H1 (cell line): ENCODE measurements around the gene BCL11A.

Experiments
- ASH2L ChIP-seq: fragments of 200-600, 300-600 bp; sonication (generic); IDR thresholded peaks from one replicate; pipeline ENCODE4 v1.7.1; 2017; ENCODE audit warnings: low read length
- ATF2 ChIP-seq: IDR thresholded peaks from 2 replicates; pipeline ENCODE4 v1.6.1; 2012; ENCODE audit warnings: low read length, inconsistent platforms
- CREB1 ChIP-seq: IDR thresholded peaks from 2 replicates; pipeline ENCODE4 v1.6.1; 2012; ENCODE audit warnings: inconsistent platforms
- EZH2 ChIP-seq: fragments of 200-600 bp; sonication (generic); IDR thresholded peaks from 2 replicates; pipeline ENCODE4 v1.7.1; 2012; ENCODE audit warnings: low read depth, mild to moderate bottlenecking, moderate library complexity, low read length, inconsistent platforms; ENCODE audit not compliant: severe bottlenecking
- POLR2AphosphoS5 ChIP-seq: IDR thresholded peaks from 2 replicates; pipeline ENCODE4 v1.6.1; 2011; ENCODE audit warnings: low read depth, low read length
- SIRT6 ChIP-seq: IDR thresholded peaks from one replicate; pipeline ENCODE4 v1.7.1; 2012; ENCODE audit warnings: low read length, inconsistent platforms
- SRF ChIP-seq: IDR thresholded peaks from 2 replicates; pipeline ENCODE4 v1.6.1; 2011; ENCODE audit warnings: mild to moderate bottlenecking, low read depth, low read length, moderate library complexity
- YY1 ChIP-seq: IDR thresholded peaks from 2 replicates; pipeline ENCODE4 v1.6.1; 2011; ENCODE audit warnings: low read depth, mild to moderate bottlenecking, low read length
- TF ChIP-seq, protein P1 (sequence below), 3 experiments: IDR thresholded peaks; 1 replicate in 2 of 3; 2 replicates in 1 of 3; pipeline versions ENCODE4 v1.5.1 to v1.6.1; 2011; ENCODE audit warnings: low read length in 3 of 3, mild to moderate bottlenecking in 3 of 3, inconsistent platforms in 2 of 3, low read depth in 1 of 3, moderate library complexity in 1 of 3; ENCODE audit not compliant: insufficient read depth in 1 of 3; ENCODE audit errors: control extremely low read depth in 1 of 3

DNA sequence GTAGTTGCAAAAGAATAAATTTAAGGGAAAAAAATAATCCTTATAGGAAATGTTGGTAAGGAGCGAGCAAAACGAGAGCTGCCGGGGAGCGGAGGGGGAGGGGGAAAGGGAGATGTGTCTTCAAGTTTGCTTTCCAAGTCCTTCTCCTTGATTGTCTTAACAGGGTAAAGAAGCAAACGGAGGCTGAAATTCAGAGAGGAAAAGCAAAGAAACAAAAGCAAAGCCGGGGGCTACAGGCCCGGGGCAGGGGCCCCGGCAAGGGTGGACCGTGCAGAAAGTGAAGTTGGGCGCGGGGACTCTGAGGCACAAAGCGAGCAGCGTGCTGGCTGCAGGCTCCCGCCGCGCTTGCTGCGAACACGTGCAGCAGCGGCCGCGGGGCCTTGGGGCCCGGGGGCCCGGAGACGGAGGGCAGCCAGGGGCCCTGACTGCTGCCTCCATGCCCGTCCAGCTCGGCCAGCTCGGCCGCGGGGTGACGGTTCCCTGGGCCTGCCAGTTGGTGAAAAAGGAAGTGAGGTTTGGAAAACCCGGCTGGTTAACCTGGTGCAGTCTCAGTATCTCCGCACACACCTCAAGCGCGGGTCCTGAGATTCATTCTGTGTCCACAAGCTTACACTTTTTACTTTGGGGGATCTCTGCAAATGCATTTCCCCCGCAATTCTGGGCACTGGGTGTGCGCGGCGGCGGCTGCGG lies 4.1 kb downstream of the BCL11A start:
- no peak for TF ChIP-seq SIRT6
- TF ChIP-seq EZH2: no peak
- no peak for TF ChIP-seq ATF2
- peak; percentile 39 for TF ChIP-seq POLR2AphosphoS5
- TF ChIP-seq ASH2L: peak; percentile 56
- TF ChIP-seq, protein P1, sequence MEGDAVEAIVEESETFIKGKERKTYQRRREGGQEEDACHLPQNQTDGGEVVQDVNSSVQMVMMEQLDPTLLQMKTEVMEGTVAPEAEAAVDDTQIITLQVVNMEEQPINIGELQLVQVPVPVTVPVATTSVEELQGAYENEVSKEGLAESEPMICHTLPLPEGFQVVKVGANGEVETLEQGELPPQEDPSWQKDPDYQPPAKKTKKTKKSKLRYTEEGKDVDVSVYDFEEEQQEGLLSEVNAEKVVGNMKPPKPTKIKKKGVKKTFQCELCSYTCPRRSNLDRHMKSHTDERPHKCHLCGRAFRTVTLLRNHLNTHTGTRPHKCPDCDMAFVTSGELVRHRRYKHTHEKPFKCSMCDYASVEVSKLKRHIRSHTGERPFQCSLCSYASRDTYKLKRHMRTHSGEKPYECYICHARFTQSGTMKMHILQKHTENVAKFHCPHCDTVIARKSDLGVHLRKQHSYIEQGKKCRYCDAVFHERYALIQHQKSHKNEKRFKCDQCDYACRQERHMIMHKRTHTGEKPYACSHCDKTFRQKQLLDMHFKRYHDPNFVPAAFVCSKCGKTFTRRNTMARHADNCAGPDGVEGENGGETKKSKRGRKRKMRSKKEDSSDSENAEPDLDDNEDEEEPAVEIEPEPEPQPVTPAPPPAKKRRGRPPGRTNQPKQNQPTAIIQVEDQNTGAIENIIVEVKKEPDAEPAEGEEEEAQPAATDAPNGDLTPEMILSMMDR (IDR thresholded peaks at IDR 0.05; ENCODE audit: control extremely low read depth in 1 of 3, insufficient read depth in 1 of 3, low read depth in 1 of 3, low read length in 3 of 3): no peak
- no peak for TF ChIP-seq CREB1
- no peak for TF ChIP-seq YY1
- TF ChIP-seq SRF: no peak
